GM12892 (cell line): Measurements from ENCODE around the gene RANBP3L.

Experiments used
- POLR2A ChIP-seq: IDR thresholded peaks from 2 replicates; pipeline ENCODE4 v1.6.1; 2011; ENCODE audit warnings: low read depth, low read length, control low read depth
- POLR2AphosphoS5 ChIP-seq: IDR thresholded peaks from 2 replicates; pipeline ENCODE4 v1.6.1; 2011; ENCODE audit warnings: low read depth, low read length, control low read depth
- TAF1 ChIP-seq: IDR thresholded peaks from 2 replicates; pipeline ENCODE4 v1.6.1; 2011; ENCODE audit warnings: low read depth, mild to moderate bottlenecking, control low read depth, low read length, borderline replicate concordance

DNA sequence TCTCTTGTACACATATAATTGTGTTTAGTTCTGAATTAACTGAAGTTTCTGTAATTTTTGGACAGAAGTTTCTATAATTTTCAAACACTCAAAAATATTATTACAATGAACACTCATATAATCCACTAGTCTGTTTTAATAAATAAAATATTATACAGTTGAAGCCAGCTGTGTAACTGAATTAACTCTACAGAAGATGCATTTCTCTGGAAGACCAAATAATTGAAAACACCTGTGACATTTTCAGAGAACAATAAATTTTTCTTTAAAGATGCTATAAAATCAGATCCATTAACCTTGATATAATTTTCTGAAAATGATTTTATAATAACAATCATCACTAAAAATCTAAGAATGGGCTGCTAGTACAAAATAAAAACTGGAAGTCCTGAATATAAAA, 74.7 kb downstream of the RANBP3L start:
- no peak for TF ChIP-seq POLR2AphosphoS5
- TF ChIP-seq TAF1, result no peak
- TF ChIP-seq POLR2A, result no peak
